Liver (tissue), 3 donors: ENCODE data around the gene FBXL13.
"Not testable (repeated sequence)": the region's sequence is repeated elsewhere in the genome, so short reads cannot be mapped to it uniquely, and the experiment has no call there.

Experiments used
- ATF3 ChIP-seq: IDR thresholded peaks from 2 replicates; pipeline ENCODE4 v1.6.1; 2016; ENCODE audit warnings: antibody characterized with exemption
- CTCF ChIP-seq: fragments of 150-350 bp; IDR thresholded peaks from 2 replicates; pipeline ENCODE4 v1.5.1; 2017; ENCODE audit warnings: improper control_type of control experiment, low read depth, low read length; ENCODE audit not compliant: missing input control
- EGR1 ChIP-seq, 2 donors: IDR thresholded peaks; 2 replicates each; pipeline ENCODE4 v1.6.1; 2016 to 2018; ENCODE audit warnings: antibody characterized with exemption in 2 of 2, low read depth in 2 of 2
- GABPA ChIP-seq, 2 donors: IDR thresholded peaks in 1 of 2; conservative IDR thresholded peaks in 1 of 2; 2 replicates each; pipeline ENCODE4 v1.6.1; 2016; ENCODE audit warnings: antibody characterized with exemption in 2 of 2, mild to moderate bottlenecking in 1 of 2, moderate library complexity in 1 of 2
- HNF4G ChIP-seq: IDR thresholded peaks from 2 replicates; pipeline ENCODE4 v1.6.1; 2016; ENCODE audit warnings: antibody characterized with exemption
- SP1 ChIP-seq: IDR thresholded peaks from 2 replicates; pipeline ENCODE4 v1.6.1; 2018; ENCODE audit warnings: antibody characterized with exemption, mild to moderate bottlenecking
- TAF1 ChIP-seq: conservative IDR thresholded peaks from 2 replicates; pipeline ENCODE4 v1.6.1; 2016; ENCODE audit warnings: antibody characterized with exemption, mild to moderate bottlenecking
- YY1 ChIP-seq: IDR thresholded peaks from 2 replicates; pipeline ENCODE4 v1.6.1; 2016; ENCODE audit warnings: antibody characterized with exemption, mild to moderate bottlenecking
- donor health status: healthy.
- donor health status: healthy.

DNA sequence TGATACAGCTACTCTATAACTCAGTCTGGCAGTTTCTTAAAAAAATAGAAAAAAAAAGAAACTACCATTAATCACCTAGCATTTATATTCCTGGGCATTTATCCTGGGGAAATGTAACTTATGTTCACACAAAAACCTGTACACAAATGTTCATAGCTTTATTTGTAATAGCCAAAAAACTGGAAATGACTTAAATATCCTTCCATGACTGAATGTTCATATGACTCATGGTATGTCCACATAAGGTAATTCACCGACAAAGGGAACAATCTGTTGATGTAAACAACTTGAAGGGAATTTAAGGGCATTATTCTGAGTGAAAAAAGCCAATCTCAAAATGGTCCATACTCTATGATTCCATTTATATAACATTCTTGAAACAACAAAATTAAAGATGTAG is 280.0 kb downstream of the FBXL13 start:
- TF ChIP-seq GABPA (IDR thresholded peaks at IDR 0.05 in 1 of 2, conservative IDR thresholded peaks at IDR 0.05 in 1 of 2); TAF1; ATF3; CTCF; SP1; HNF4G; YY1; EGR1 (IDR thresholded peaks at IDR 0.05; ENCODE audit: low read depth in 2 of 2): not testable (repeated sequence)
